HG02852 (cell line): Measurements from ENCODE around the gene COX19.
"Not testable (repeated sequence)": the region's sequence is repeated elsewhere in the genome, so short reads cannot be mapped to it uniquely, and the experiment has no call there.

Source experiments
- ATAC-seq: cut with Tn5 transposase; IDR thresholded peaks from one replicate; pipeline ENCODE4 v1.9.1; 2021; ENCODE audit warnings: mild to moderate bottlenecking, moderate library complexity; ENCODE audit not compliant: unreplicated experiment

Gene COX19

GRCh38 chr7:963236-964078 lies 11.9 kb downstream of the COX19 start:
- ATAC-seq: no peak

GRCh38 chr7:962401-963081 lies 12.8 kb downstream of the COX19 start:
- no peak for ATAC-seq

- ATAC-seq: no peak
Measured at GRCh38 chr7:961546-962400, 13.6 kb downstream of the COX19 start.

- ATAC-seq: not testable (repeated sequence)
Measured at GRCh38 chr7:960972-961371, 14.4 kb downstream of the COX19 start.

- no peak for ATAC-seq
Measured at GRCh38 chr7:960269-960871, 15.0 kb downstream of the COX19 start.

GRCh38 chr7:959740-960139 lies 15.6 kb downstream of the COX19 start:
- ATAC-seq: not testable (repeated sequence)

- no peak for ATAC-seq
Measured at GRCh38 chr7:959271-959670, 16.1 kb downstream of the COX19 start.

- no peak for ATAC-seq
Measured at GRCh38 chr7:958221-959200, 16.8 kb downstream of the COX19 start.

GRCh38 chr7:957418-958220 lies 17.7 kb downstream of the COX19 start:
- no peak for ATAC-seq

- no peak for ATAC-seq
Measured at GRCh38 chr7:956031-956430, 19.3 kb downstream of the COX19 start.

- ATAC-seq: peak; percentile 57
Measured at GRCh38 chr7:954330-955238, 20.8 kb downstream of the COX19 start, which contains the start of gene ADAP1. ADAP1 (minus strand) TSS chr7:954680; CDS start chr7:954477, 203 bp downstream.

- peak; percentile 20 for ATAC-seq
Measured at GRCh38 chr7:953547-954327, 21.6 kb downstream of the COX19 start.

- no peak for ATAC-seq
Measured at GRCh38 chr7:952548-953441, 22.6 kb downstream of the COX19 start.

GRCh38 chr7:951881-952547 lies 23.3 kb downstream of the COX19 start:
- ATAC-seq: no peak
